OCI-LY1 (cell line): ENCODE measurements around the gene RYR3.

Experiments
- EZH2 ChIP-seq: fragments of 200-600 bp; sonication (generic), shearing (Covaris generic); IDR thresholded peaks from 2 replicates; pipeline ENCODE4 v1.8.0; 2017; ENCODE audit warnings: borderline replicate concordance, mixed run types, mild to moderate bottlenecking, antibody characterized with exemption, low read length, moderate library complexity, mixed read lengths
- TF ChIP-seq, protein P1 (sequence below): fragments of 200-600 bp; sonication (generic), shearing (Covaris generic); IDR thresholded peaks from 2 replicates; pipeline ENCODE4 v1.5.1; 2017; ENCODE audit warnings: mild to moderate bottlenecking, antibody characterized with exemption, low read length, moderate library complexity, mixed read lengths

DNA sequence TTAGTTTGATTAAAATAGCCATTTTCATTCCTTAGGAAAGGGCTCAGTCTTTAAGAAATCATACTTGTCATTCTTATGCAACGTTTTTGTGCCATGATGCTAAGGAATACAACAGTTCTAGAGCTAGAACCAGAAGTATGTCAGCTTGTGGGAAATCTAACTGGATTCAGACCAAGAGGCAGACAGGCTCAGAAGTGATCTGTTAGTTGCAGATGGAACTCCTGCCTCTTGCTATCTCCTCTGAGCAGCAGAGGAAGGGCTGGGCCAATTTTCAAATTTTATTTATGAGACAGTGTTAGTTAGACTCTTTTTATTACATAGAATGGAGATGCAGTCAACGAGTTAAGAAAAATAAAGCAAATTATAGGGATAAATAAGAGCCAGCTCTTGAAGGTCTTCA lies 48.5 kb upstream of the RYR3 start:
- TF ChIP-seq, protein P1, sequence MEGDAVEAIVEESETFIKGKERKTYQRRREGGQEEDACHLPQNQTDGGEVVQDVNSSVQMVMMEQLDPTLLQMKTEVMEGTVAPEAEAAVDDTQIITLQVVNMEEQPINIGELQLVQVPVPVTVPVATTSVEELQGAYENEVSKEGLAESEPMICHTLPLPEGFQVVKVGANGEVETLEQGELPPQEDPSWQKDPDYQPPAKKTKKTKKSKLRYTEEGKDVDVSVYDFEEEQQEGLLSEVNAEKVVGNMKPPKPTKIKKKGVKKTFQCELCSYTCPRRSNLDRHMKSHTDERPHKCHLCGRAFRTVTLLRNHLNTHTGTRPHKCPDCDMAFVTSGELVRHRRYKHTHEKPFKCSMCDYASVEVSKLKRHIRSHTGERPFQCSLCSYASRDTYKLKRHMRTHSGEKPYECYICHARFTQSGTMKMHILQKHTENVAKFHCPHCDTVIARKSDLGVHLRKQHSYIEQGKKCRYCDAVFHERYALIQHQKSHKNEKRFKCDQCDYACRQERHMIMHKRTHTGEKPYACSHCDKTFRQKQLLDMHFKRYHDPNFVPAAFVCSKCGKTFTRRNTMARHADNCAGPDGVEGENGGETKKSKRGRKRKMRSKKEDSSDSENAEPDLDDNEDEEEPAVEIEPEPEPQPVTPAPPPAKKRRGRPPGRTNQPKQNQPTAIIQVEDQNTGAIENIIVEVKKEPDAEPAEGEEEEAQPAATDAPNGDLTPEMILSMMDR, result no peak
- TF ChIP-seq EZH2, result no peak
